HepG2 (cell line): ENCODE results near the gene CD248. TPM values are rescaled to one million over a fixed set of nuclear protein-coding genes. Genes with fewer than 3 reads are reported as not detected.

ENCODE experiments used
- AGO2 ChIP-seq: fragments of 200-400 bp; formaldehyde crosslinking; optimal IDR thresholded peaks from 2 replicates; pipeline ENCODE3; 2017; ENCODE audit warnings: mild to moderate bottlenecking, low read depth, low read length, moderate library complexity
- CC2D1A ChIP-seq: sonication (generic); formaldehyde crosslinking; IDR thresholded peaks from 2 replicates; pipeline ENCODE4 v1.8.1; 2023; ENCODE audit warnings: mild to moderate bottlenecking, missing genetic modification reagents
- CCDC6 ChIP-seq: sonication (generic); formaldehyde crosslinking; IDR thresholded peaks from 2 replicates; pipeline ENCODE4 v1.8.1; 2022; ENCODE audit warnings: mild to moderate bottlenecking, missing genetic modification reagents, moderate library complexity
- FOXO1 ChIP-seq: sonication (generic); formaldehyde crosslinking; IDR thresholded peaks from 2 replicates; pipeline ENCODE4 v1.4.0; 2020; ENCODE audit warnings: missing genetic modification reagents
- MEIS1 ChIP-seq: sonication (generic); formaldehyde crosslinking; IDR thresholded peaks from 2 replicates; pipeline ENCODE4 v1.9.0; 2021; ENCODE audit warnings: mild to moderate bottlenecking, missing genetic modification reagents, moderate library complexity, borderline replicate concordance
- MIER3 ChIP-seq: IDR thresholded peaks from 2 replicates; pipeline ENCODE4 v1.6.1; 2016; ENCODE audit warnings: missing compliant biosample characterization, borderline replicate concordance
- NFE2 ChIP-seq: sonication (generic); formaldehyde crosslinking; IDR thresholded peaks from 2 replicates; pipeline ENCODE4 v1.4.0; 2020; ENCODE audit warnings: missing genetic modification reagents
- NR2F6 ChIP-seq, 2 experiments: IDR thresholded peaks; 2 replicates each; pipeline ENCODE4 v1.6.1; 2016; ENCODE audit warnings: antibody characterized with exemption in 1 of 2, mild to moderate bottlenecking in 1 of 2
- NR3C1 ChIP-seq: sonication (generic); formaldehyde crosslinking; IDR thresholded peaks from 2 replicates; pipeline ENCODE4 v1.4.0; 2020; ENCODE audit warnings: missing genetic modification reagents
- POLR2AphosphoS2 ChIP-seq: IDR thresholded peaks from 2 replicates; pipeline ENCODE4 v1.6.1; 2011; ENCODE audit warnings: low read depth, low read length, improper control_type of control experiment
- RARG ChIP-seq: sonication (generic); formaldehyde crosslinking; IDR thresholded peaks from 2 replicates; pipeline ENCODE4 v1.4.0; 2020; ENCODE audit warnings: low read depth, mild to moderate bottlenecking, missing genetic modification reagents
- SRSF9 ChIP-seq: fragments of 200-400 bp; formaldehyde crosslinking; IDR thresholded peaks from 2 replicates; pipeline ENCODE4 v1.6.1; 2018; ENCODE audit warnings: borderline replicate concordance, mild to moderate bottlenecking, low read depth, low read length; ENCODE audit not compliant: insufficient read depth, poor library complexity, severe bottlenecking
- TOPORS ChIP-seq: sonication (generic); formaldehyde crosslinking; IDR thresholded peaks from 2 replicates; pipeline ENCODE4 v1.8.0; 2023; ENCODE audit warnings: mild to moderate bottlenecking, missing genetic modification reagents
- ZBTB3 ChIP-seq: sonication (generic); formaldehyde crosslinking; IDR thresholded peaks from 2 replicates; pipeline ENCODE4 v1.4.0; 2020; ENCODE audit warnings: low read depth, mild to moderate bottlenecking, moderate library complexity, missing genetic modification reagents, borderline replicate concordance
- ZMYM2 ChIP-seq: sonication (generic); formaldehyde crosslinking; IDR thresholded peaks from 2 replicates; pipeline ENCODE4 v1.8.0; 2022; ENCODE audit warnings: mild to moderate bottlenecking, missing genetic modification reagents
- ZNF225 ChIP-seq: sonication (generic); formaldehyde crosslinking; IDR thresholded peaks from 2 replicates; pipeline ENCODE4 v1.4.0; 2020; ENCODE audit warnings: mild to moderate bottlenecking, missing genetic modification reagents
- ZNF335 ChIP-seq: sonication (generic); formaldehyde crosslinking; IDR thresholded peaks from 2 replicates; pipeline ENCODE4 v1.4.0; 2020; ENCODE audit warnings: missing genetic modification reagents
- ZNF343 ChIP-seq: sonication (generic); formaldehyde crosslinking; IDR thresholded peaks from 2 replicates; pipeline ENCODE4 v1.4.0; 2020; ENCODE audit warnings: mild to moderate bottlenecking, missing genetic modification reagents
- ZNF607 ChIP-seq: sonication (generic); formaldehyde crosslinking; IDR thresholded peaks from 2 replicates; pipeline ENCODE4 v1.5.1; 2020; ENCODE audit warnings: missing genetic modification reagents, mild to moderate bottlenecking, borderline replicate concordance
- ZNF703 ChIP-seq: sonication (generic); formaldehyde crosslinking; IDR thresholded peaks from 2 replicates; pipeline ENCODE4 v1.5.1; 2020; ENCODE audit warnings: missing genetic modification reagents, mild to moderate bottlenecking, moderate library complexity, borderline replicate concordance
- polyA plus RNA-seq, 8 experiments: library from polyadenylated mRNA; depleted of rRNA in 3 of 8; stranded (reverse) in 7 of 8; unstranded in 1 of 8; fragments of >200 nt; fragmentation: Illumina TruSeq in 4 of 8; extraction: Trizol in 4 of 8; gene quantifications; 2 replicates each; pipeline versions ENCODE4 v1.2.1 to v1.2.3, GENCODE V29; 2011 to 2016; ENCODE audit warnings: low read depth in 4 of 8, missing spikeins in 1 of 8, mixed read lengths in 1 of 8; ENCODE audit not compliant: insufficient read depth in 1 of 8
- total RNA-seq, 5 experiments: library from RNA; depleted of rRNA; stranded (reverse); fragments of >200 nt; fragmentation: Illumina TruSeq; extraction: Trizol; gene quantifications; 2 replicates each; pipeline ENCODE4 v1.2.3, GENCODE V29; 2016; ENCODE audit warnings: low read depth in 1 of 5
- TF ChIP-seq, protein P1 (sequence below): sonication (generic); formaldehyde crosslinking; IDR thresholded peaks from 2 replicates; pipeline ENCODE4 v1.4.0; 2020; ENCODE audit warnings: mild to moderate bottlenecking, missing genetic modification reagents
- TF ChIP-seq, protein P2 (sequence below): sonication (generic); formaldehyde crosslinking; IDR thresholded peaks from 2 replicates; pipeline ENCODE4 v1.4.0; 2020; ENCODE audit warnings: low read depth, missing genetic modification reagents
- TF ChIP-seq, protein P3 (sequence below): sonication (generic); formaldehyde crosslinking; IDR thresholded peaks from 2 replicates; pipeline ENCODE4; 2020; ENCODE audit warnings: missing genetic modification reagents, mild to moderate bottlenecking, borderline replicate concordance

CD248 gene
- total and polyA plus RNA-seq, 2 of the 13 experiments (the other 11 are each of a cell fraction or from before 2014, with no cell fraction given) = 0.25 to 0.35 TPM

DNA sequence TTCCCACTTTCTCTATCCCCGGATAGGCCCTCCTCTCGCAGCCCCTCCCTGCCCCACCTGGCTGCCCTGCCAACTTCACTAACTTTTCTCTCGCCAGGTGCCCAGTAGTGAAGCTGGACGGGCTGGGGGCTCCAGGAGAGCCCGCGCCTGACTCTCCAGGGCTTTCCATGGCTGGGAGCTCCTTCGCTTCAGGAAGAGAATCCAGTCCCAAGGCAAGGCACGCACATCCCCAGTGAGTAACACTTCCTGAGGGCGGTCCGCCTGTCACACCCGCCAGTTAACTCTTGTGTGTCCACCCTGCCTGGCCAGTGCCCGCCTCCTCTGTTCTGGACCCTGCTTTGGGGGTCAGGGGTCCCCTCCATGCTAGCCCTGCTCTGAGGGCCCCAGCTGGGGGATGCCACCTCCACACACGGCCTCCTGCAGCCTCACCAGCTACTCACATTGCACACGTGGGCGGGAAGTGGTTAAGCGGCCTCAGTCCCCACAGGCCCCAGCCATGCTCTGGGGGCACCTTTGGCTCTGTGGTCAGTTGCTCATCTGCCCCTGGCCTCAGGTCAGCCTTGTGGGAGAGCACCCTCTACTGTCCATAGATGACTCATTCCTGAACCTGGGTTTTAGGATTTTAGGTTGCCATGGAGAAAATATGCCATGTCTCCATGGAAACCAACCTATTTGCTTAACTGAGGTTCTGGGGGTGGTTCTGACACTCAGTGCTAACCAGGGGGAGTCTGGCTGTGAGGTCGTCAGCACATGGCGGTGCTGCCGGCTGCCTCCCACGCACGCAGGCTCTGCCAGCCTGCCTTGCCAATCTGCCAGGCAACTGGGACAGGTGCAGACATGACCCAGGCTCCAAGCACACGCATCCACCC, 19.6 kb upstream of the CD248 start, which contains the start of gene RIN1 (continued):
- TF ChIP-seq ZNF703 (CRISPR knock-in tag) = no peak
- no peak for TF ChIP-seq ZMYM2 (CRISPR knock-in tag)
- TF ChIP-seq NR3C1 (CRISPR knock-in tag) = no peak
- TF ChIP-seq, protein P1, sequence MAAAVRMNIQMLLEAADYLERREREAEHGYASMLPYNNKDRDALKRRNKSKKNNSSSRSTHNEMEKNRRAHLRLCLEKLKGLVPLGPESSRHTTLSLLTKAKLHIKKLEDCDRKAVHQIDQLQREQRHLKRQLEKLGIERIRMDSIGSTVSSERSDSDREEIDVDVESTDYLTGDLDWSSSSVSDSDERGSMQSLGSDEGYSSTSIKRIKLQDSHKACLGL (CRISPR knock-in tag) = peak; percentile 87; the same call in 1 of the 2 replicates
- 0 out of 2 replicates have a peak, but pooled peaks have one; percentile 25 for TF ChIP-seq ZNF335
- TF ChIP-seq NFE2 (CRISPR knock-in tag) = no peak
- TF ChIP-seq RARG (CRISPR knock-in tag) = no peak
- TF ChIP-seq ZNF607 (CRISPR knock-in tag) = peak; percentile 65; the same call in 1 of the 2 replicates
- TF ChIP-seq MIER3 (CRISPR knock-in tag) = peak; percentile 81; the same call in 1 of the 2 replicates
- no peak for TF ChIP-seq MEIS1 (CRISPR knock-in tag)
- TF ChIP-seq CC2D1A (CRISPR knock-in tag) = no peak
- TF ChIP-seq SRSF9 = no peak
- peak; percentile 70; the same call in 1 of the 2 replicates for TF ChIP-seq ZNF225 (CRISPR knock-in tag)
- TF ChIP-seq ZBTB3 = no peak
- peak; percentile 57 for TF ChIP-seq NR2F6 (IDR thresholded peaks at IDR 0.05)
- peak; percentile 73 for TF ChIP-seq NR2F6 (CRISPR knock-in tag; IDR thresholded peaks at IDR 0.05)
- TF ChIP-seq AGO2 = peak; percentile 57
- TF ChIP-seq, protein P2, sequence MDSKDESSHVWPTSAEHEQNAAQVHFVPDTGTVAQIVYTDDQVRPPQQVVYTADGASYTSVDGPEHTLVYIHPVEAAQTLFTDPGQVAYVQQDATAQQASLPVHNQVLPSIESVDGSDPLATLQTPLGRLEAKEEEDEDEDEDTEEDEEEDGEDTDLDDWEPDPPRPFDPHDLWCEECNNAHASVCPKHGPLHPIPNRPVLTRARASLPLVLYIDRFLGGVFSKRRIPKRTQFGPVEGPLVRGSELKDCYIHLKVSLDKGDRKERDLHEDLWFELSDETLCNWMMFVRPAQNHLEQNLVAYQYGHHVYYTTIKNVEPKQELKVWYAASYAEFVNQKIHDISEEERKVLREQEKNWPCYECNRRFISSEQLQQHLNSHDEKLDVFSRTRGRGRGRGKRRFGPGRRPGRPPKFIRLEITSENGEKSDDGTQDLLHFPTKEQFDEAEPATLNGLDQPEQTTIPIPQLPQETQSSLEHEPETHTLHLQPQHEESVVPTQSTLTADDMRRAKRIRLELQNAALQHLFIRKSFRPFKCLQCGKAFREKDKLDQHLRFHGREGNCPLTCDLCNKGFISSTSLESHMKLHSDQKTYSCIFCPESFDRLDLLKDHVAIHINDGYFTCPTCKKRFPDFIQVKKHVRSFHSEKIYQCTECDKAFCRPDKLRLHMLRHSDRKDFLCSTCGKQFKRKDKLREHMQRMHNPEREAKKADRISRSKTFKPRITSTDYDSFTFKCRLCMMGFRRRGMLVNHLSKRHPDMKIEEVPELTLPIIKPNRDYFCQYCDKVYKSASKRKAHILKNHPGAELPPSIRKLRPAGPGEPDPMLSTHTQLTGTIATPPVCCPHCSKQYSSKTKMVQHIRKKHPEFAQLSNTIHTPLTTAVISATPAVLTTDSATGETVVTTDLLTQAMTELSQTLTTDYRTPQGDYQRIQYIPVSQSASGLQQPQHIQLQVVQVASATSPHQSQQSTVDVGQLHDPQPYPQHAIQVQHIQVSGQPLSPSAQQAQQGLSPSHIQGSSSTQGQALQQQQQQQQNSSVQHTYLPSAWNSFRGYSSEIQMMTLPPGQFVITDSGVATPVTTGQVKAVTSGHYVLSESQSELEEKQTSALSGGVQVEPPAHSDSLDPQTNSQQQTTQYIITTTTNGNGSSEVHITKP (CRISPR knock-in tag) = no peak
- TF ChIP-seq CCDC6 (CRISPR knock-in tag) = 0 out of 2 replicates have a peak, but pooled peaks have one; percentile 48
- no peak for TF ChIP-seq FOXO1 (CRISPR knock-in tag)
- TF ChIP-seq TOPORS (CRISPR knock-in tag) = no peak
- TF ChIP-seq, protein P3, sequence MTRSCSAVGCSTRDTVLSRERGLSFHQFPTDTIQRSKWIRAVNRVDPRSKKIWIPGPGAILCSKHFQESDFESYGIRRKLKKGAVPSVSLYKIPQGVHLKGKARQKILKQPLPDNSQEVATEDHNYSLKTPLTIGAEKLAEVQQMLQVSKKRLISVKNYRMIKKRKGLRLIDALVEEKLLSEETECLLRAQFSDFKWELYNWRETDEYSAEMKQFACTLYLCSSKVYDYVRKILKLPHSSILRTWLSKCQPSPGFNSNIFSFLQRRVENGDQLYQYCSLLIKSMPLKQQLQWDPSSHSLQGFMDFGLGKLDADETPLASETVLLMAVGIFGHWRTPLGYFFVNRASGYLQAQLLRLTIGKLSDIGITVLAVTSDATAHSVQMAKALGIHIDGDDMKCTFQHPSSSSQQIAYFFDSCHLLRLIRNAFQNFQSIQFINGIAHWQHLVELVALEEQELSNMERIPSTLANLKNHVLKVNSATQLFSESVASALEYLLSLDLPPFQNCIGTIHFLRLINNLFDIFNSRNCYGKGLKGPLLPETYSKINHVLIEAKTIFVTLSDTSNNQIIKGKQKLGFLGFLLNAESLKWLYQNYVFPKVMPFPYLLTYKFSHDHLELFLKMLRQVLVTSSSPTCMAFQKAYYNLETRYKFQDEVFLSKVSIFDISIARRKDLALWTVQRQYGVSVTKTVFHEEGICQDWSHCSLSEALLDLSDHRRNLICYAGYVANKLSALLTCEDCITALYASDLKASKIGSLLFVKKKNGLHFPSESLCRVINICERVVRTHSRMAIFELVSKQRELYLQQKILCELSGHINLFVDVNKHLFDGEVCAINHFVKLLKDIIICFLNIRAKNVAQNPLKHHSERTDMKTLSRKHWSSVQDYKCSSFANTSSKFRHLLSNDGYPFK (CRISPR knock-in tag) = peak; percentile 70; the same call in 1 of the 2 replicates
- no peak for TF ChIP-seq ZNF343 (CRISPR knock-in tag)
- TF ChIP-seq POLR2AphosphoS2 = no peak
